Measurements from ENCODE around the gene PMEPA1. TPM values are rescaled to one million over a fixed set of nuclear protein-coding genes. Genes with fewer than 3 reads are reported as not detected.

Gene PMEPA1
- total RNA-seq, 2 experiments from 2014 or later = 1.4 to 3.7 TPM

- Histone ChIP-seq H3K9me2 (ENCODE audit: insufficient read depth, low read length) (no peaks in the 10 kb centered on the region), H3K4me2 (ENCODE audit: low read length) (no peak overlapping the region), H3K27ac (ENCODE audit: low read depth, low read length, poor library complexity, severe bottlenecking) (no peak overlapping the region), H3K36me3 (ENCODE audit: insufficient read depth, low read length) (no peaks in the 10 kb centered on the region), H4K20me1 (ENCODE audit: insufficient read depth, low read length) (no peaks in the 10 kb centered on the region; the same call in 1 of the 2 replicates), H3K4me3 (ENCODE audit: low read depth, low read length, poor library complexity, severe bottlenecking) (no peak overlapping the region), H2AFZ (ENCODE audit: low read length) (no peak overlapping the region), H3K9me3 (ENCODE audit: low read length) (no peaks in the 10 kb centered on the region), H3K79me2 (ENCODE audit: insufficient read depth, low read depth, low read length) (no peaks in the 10 kb centered on the region), H3K4me1 (ENCODE audit: insufficient read depth, low read length, poor library complexity, severe bottlenecking) (peaks cover 43% of the 10 kb centered on the region)
- intact Hi-C loops (cut with micrococcal nuclease; ENCODE audit: unreplicated experiment) = no loop called here
- no TSS peak for BruUV-seq (replicated peaks)
- no peak for DNase-seq (ENCODE audit: low spot score)
- POLR2A ChIA-PET = interaction anchor here (0.6 to 1.0 kb wide), 3 partner anchors 27 to 921 kb away, joined by 3 to 4 read pairs (median 3); no protein-coding TSS in a partner anchor
- no peak for TF ChIP-seq EZH2phosphoT487 (IDR thresholded peaks at IDR 0.05; ENCODE audit: borderline replicate concordance, low read depth, low read length)
- TF ChIP-seq, protein P1, sequence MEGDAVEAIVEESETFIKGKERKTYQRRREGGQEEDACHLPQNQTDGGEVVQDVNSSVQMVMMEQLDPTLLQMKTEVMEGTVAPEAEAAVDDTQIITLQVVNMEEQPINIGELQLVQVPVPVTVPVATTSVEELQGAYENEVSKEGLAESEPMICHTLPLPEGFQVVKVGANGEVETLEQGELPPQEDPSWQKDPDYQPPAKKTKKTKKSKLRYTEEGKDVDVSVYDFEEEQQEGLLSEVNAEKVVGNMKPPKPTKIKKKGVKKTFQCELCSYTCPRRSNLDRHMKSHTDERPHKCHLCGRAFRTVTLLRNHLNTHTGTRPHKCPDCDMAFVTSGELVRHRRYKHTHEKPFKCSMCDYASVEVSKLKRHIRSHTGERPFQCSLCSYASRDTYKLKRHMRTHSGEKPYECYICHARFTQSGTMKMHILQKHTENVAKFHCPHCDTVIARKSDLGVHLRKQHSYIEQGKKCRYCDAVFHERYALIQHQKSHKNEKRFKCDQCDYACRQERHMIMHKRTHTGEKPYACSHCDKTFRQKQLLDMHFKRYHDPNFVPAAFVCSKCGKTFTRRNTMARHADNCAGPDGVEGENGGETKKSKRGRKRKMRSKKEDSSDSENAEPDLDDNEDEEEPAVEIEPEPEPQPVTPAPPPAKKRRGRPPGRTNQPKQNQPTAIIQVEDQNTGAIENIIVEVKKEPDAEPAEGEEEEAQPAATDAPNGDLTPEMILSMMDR (conservative IDR thresholded peaks at IDR 0.05; ENCODE audit: low read length) = no peak
- CTCF ChIA-PET (ENCODE audit: unreplicated experiment) = no interaction called here
Observed at GRCh38 chr20:57616143-57616951, 93.5 kb downstream of the PMEPA1 start.

DNA sequence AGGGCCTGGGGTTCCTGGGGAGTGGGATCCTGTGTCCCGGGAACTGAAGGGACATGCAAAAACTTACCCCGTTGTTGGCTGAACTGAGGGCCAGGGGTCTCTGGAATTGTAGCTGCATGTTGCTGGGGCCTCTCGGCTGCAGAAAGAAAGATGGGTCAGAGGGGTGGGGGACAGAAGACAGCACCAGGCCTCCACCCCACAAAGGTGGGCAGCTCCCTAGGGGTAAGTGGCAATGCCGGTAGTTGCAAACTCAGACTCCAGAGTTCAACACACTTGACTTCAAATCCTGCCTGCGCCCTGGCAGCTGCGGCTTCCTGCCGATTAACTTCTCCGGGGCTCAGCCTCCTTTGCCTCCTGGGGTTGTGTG, 94.4 kb downstream of the PMEPA1 start:
- ChIA-PET CTCF (ENCODE audit: unreplicated experiment) (no interaction called here), POLR2A (interaction anchor here (1.0 kb wide), 1 partner anchor 67 kb away, joined by 4 read pairs; no protein-coding TSS in a partner anchor)
- Histone ChIP-seq H3K4me1 (ENCODE audit: insufficient read depth, low read length, poor library complexity, severe bottlenecking) (peaks cover 34% of the 10 kb centered on the region), H3K27ac (ENCODE audit: low read depth, low read length, poor library complexity, severe bottlenecking) (no peak overlapping the region), H3K4me3 (ENCODE audit: low read depth, low read length, poor library complexity, severe bottlenecking) (no peak overlapping the region), H4K20me1 (ENCODE audit: insufficient read depth, low read length) (no peaks in the 10 kb centered on the region; the same call in 1 of the 2 replicates), H2AFZ (ENCODE audit: low read length) (no peak overlapping the region), H3K9me2 (ENCODE audit: insufficient read depth, low read length) (no peaks in the 10 kb centered on the region), H3K36me3 (ENCODE audit: insufficient read depth, low read length) (no peaks in the 10 kb centered on the region), H3K9me3 (ENCODE audit: low read length) (no peaks in the 10 kb centered on the region), H3K79me2 (ENCODE audit: insufficient read depth, low read depth, low read length) (no peaks in the 10 kb centered on the region), H3K4me2 (ENCODE audit: low read length) (no peak overlapping the region)
- TF ChIP-seq, protein P1 (conservative IDR thresholded peaks at IDR 0.05; ENCODE audit: low read length) = no peak
- TF ChIP-seq EZH2phosphoT487 (IDR thresholded peaks at IDR 0.05; ENCODE audit: borderline replicate concordance, low read depth, low read length) = no peak
- intact Hi-C loops (cut with micrococcal nuclease; ENCODE audit: unreplicated experiment) = no loop called here
- DNase-seq (ENCODE audit: low spot score) = no peak
- BruUV-seq (replicated peaks) = no TSS peak

Data from OCI-LY7 (cell line).